Cardiac muscle cell (in vitro differentiated cells and primary cell): ENCODE results near the gene KLB. TPM values are rescaled to one million over a fixed set of nuclear protein-coding genes. Genes with fewer than 3 reads are reported as not detected.
A peak's percentile ranks its signal among the peaks of the same experiment; 100 is the strongest.

Experiments
- DNase-seq, 2 donors: peaks; one replicate each; pipeline versions ENCODE4 v3.0.0 to v3.0.0-alpha.2; 2010 to 2017; ENCODE audit warnings: low read depth in 1 of 2, low spot score in 1 of 2
- H3K27ac ChIP-seq: fragments of 200-600 bp; sonication (generic); 2 replicates; pipeline ENCODE4 v1.5.1; 2016
- H3K27me3 ChIP-seq: fragments of 200-600 bp; sonication (generic); 2 replicates; pipeline ENCODE4 v1.6.0; 2016; ENCODE audit warnings: control low read depth
- H3K36me3 ChIP-seq: fragments of 200-600 bp; sonication (generic); 2 replicates; pipeline ENCODE4 v1.5.1; 2016; ENCODE audit warnings: control low read depth
- H3K4me1 ChIP-seq: fragments of 200-600 bp; sonication (generic); 2 replicates; pipeline ENCODE4 v1.8.1; 2017; ENCODE audit warnings: low read depth, mild to moderate bottlenecking, mixed run types
- H3K4me3 ChIP-seq: fragments of 200-600 bp; sonication (generic); 2 replicates; pipeline ENCODE4 v1.5.1; 2016; ENCODE audit warnings: mild to moderate bottlenecking
- H3K9me3 ChIP-seq: fragments of 200-600 bp; sonication (generic); 2 replicates; pipeline ENCODE4 v1.5.1; 2017; ENCODE audit warnings: low read depth, mild to moderate bottlenecking, control low read depth
- polyA plus RNA-seq: library from polyadenylated mRNA; unstranded; fragments of >200 nt; fragmentation: Nextera tagmentation; extraction: Ambion mirVana; gene quantifications from 2 replicates; pipeline ENCODE4 v1.2.1, GENCODE V29; 2016
- total RNA-seq: library from RNA; depleted of rRNA; stranded (reverse); fragments of >200 nt; gene quantifications from 2 replicates; pipeline ENCODE4 v1.2.3, GENCODE V29; 2016
- TF ChIP-seq, protein P1 (sequence below): IDR thresholded peaks from 2 replicates; pipeline ENCODE4 v1.5.1; 2012; ENCODE audit warnings: low read depth, mild to moderate bottlenecking, low read length

The KLB gene
- total and polyA plus RNA-seq, 2 experiments from 2014 or later = 0.12 TPM; not detected in 1

DNA sequence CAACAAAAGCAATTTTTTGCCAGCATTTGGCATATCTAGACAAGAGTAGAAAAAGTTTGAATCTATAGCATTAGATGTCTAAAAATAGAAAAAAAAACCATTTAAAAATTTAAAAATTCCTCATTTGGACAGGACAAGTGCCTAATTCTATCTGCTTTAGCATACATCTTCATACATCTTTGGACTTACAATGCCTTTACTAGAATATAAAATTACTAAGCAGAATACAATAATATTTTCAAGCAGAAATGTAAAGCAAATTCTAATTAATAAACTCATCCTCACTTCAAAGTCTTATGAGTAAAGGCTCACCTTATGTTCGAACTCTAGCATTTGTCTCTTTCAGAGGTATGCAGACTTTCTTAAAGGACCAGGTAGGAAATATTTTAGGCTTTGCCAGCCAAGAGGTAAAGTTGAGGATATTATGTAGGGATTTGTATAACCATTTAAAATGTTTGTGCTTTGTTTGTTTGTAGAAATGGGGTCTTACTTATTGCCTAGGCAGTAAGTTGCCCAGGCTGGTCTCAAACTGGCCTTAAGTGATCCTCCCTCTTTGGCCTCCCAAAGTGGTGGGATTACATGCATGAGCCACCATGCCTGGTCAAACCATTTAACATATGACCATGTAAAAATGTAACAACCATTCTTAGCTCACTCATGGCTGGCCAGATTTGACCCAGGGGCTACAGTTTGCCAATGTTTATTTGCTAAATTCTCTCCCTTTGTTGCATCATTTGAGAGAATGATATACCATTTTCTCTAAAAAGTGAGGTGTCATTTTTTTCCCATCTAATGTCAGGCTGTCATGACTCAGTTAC is 91.4 kb downstream of the KLB start:
- Histone ChIP-seq H3K9me3 (no peaks in the 10 kb centered on the region), H3K4me1 (no peaks in the 10 kb centered on the region), H3K27me3 (no peaks in the 10 kb centered on the region), H3K27ac (peak overlapping the region; percentile 12), H3K4me3 (no peak overlapping the region), H3K36me3 (peaks cover 26% of the 10 kb centered on the region)
- TF ChIP-seq, protein P1, sequence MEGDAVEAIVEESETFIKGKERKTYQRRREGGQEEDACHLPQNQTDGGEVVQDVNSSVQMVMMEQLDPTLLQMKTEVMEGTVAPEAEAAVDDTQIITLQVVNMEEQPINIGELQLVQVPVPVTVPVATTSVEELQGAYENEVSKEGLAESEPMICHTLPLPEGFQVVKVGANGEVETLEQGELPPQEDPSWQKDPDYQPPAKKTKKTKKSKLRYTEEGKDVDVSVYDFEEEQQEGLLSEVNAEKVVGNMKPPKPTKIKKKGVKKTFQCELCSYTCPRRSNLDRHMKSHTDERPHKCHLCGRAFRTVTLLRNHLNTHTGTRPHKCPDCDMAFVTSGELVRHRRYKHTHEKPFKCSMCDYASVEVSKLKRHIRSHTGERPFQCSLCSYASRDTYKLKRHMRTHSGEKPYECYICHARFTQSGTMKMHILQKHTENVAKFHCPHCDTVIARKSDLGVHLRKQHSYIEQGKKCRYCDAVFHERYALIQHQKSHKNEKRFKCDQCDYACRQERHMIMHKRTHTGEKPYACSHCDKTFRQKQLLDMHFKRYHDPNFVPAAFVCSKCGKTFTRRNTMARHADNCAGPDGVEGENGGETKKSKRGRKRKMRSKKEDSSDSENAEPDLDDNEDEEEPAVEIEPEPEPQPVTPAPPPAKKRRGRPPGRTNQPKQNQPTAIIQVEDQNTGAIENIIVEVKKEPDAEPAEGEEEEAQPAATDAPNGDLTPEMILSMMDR = no peak
- DNase-seq = no peak

DNA sequence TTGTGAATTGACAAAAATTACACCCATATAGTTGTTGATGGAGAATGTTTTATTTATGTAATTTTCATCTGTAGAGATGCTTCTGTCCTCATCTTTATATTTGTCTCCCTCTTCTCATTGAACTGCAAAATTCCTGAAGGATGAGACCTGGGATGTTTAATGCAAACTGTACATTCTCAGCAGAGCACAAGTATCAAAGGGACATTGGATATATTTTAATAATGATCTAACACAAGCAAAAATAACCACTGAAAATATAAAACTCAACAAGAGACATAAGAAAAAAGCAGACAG is 91.9 kb downstream of the KLB start:
- Histone ChIP-seq H3K27me3 (no peaks in the 10 kb centered on the region), H3K4me1 (no peaks in the 10 kb centered on the region), H3K27ac (no peak overlapping the region), H3K4me3 (no peak overlapping the region), H3K9me3 (no peaks in the 10 kb centered on the region), H3K36me3 (peaks cover 31% of the 10 kb centered on the region)
- TF ChIP-seq, protein P1 = no peak
- no peak for DNase-seq

Other genes with a start within 250 kb of the KLB start
- 44.6 and 50.3 TPM in 2 replicates for gene WDR19, start 224.4 kb upstream of the KLB start, total RNA-seq
- 28.2 and 30.2 TPM in 2 replicates for gene WDR19, start 224.4 kb upstream of the KLB start, polyA plus RNA-seq
- gene RFC1, start 40.6 kb upstream of the KLB start, total RNA-seq = 24.7 and 29.5 TPM in 2 replicates
- gene RFC1, start 40.6 kb upstream of the KLB start, polyA plus RNA-seq = 21.5 and 24.2 TPM in 2 replicates
- gene RPL9, start 52.0 kb downstream of the KLB start, total RNA-seq = 1,988 and 4,130 TPM in 2 replicates
- gene RPL9, start 52.0 kb downstream of the KLB start, polyA plus RNA-seq = 431 and 515 TPM in 2 replicates
- 7.0 and 16.3 TPM in 2 replicates for gene LIAS, start 52.1 kb downstream of the KLB start, total RNA-seq
- 19.0 and 29.4 TPM in 2 replicates for gene LIAS, start 52.1 kb downstream of the KLB start, polyA plus RNA-seq
- gene UGDH, start 120.5 kb downstream of the KLB start, total RNA-seq = 26.1 and 51.2 TPM in 2 replicates
- 69.2 and 85.6 TPM in 2 replicates for gene UGDH, start 120.5 kb downstream of the KLB start, polyA plus RNA-seq
- 4.5 and 5.2 TPM in 2 replicates for gene SMIM14, start 231.9 kb downstream of the KLB start, total RNA-seq
- gene SMIM14, start 231.9 kb downstream of the KLB start, polyA plus RNA-seq = 35.9 and 48.8 TPM in 2 replicates